Measurements from ENCODE around the gene KIF25.

Gene KIF25

GRCh38 chr6:168090064-168090690, 92.7 kb downstream of the KIF25 start:
- H3K4me3 ChIP-seq (ENCODE audit: low read depth in 1 of 5, low read length in 5 of 5): no peak overlapping the region

GRCh38 chr6:168090706-168091105, 93.2 kb downstream of the KIF25 start:
- Histone ChIP-seq H3K27me3 (ENCODE audit: control insufficient read depth in 5 of 5, insufficient read depth in 4 of 5, low read length in 5 of 5) (peaks cover 0 to 4% (median 0%) of the 10 kb centered on the region in 5 donors), H3K9ac (ENCODE audit: low read length in 5 of 5) (no peak overlapping the region), H3K4me1 (ENCODE audit: control insufficient read depth in 5 of 5, insufficient read depth in 5 of 5, low read length in 5 of 5) (peaks cover 0 to 12% (median 8%) of the 10 kb centered on the region in 5 donors)

More at GRCh38 chr6:168090064-168090690, 92.7 kb downstream of the KIF25 start:
- Histone ChIP-seq H3K27ac (ENCODE audit: low read depth, low read length) (no peak overlapping the region), H3K9me3 (ENCODE audit: control insufficient read depth in 5 of 5, low read length in 5 of 5) (peaks cover 0 to 8% (median 3%) of the 10 kb centered on the region in 5 donors), H3K36me3 (ENCODE audit: control insufficient read depth in 5 of 5, insufficient read depth in 5 of 5, low read length in 5 of 5) (no peaks in the 10 kb centered on the region), H3K9ac (ENCODE audit: low read length in 5 of 5) (no peak overlapping the region), H3K27me3 (ENCODE audit: control insufficient read depth in 5 of 5, insufficient read depth in 4 of 5, low read length in 5 of 5) (peaks cover 0 to 4% (median 0%) of the 10 kb centered on the region in 5 donors), H3K4me1 (ENCODE audit: control insufficient read depth in 5 of 5, insufficient read depth in 5 of 5, low read length in 5 of 5) (peaks cover 0 to 12% (median 8%) of the 10 kb centered on the region in 5 donors)

GRCh38 chr6:168091381-168092264, 94.2 kb downstream of the KIF25 start:
- Histone ChIP-seq H3K9me3 (ENCODE audit: control insufficient read depth in 5 of 5, low read length in 5 of 5) (peaks cover 0 to 8% (median 3%) of the 10 kb centered on the region in 5 donors), H3K4me1 (ENCODE audit: control insufficient read depth in 5 of 5, insufficient read depth in 5 of 5, low read length in 5 of 5) (peaks cover 0 to 12% (median 8%) of the 10 kb centered on the region in 5 donors), H3K27ac (ENCODE audit: low read depth, low read length) (no peak overlapping the region), H3K27me3 (ENCODE audit: control insufficient read depth in 5 of 5, insufficient read depth in 4 of 5, low read length in 5 of 5) (peaks cover 0 to 4% (median 0%) of the 10 kb centered on the region in 5 donors), H3K9ac (ENCODE audit: low read length in 5 of 5) (no peak overlapping the region), H3K4me3 (ENCODE audit: low read depth in 1 of 5, low read length in 5 of 5) (no peak overlapping the region), H3K36me3 (ENCODE audit: control insufficient read depth in 5 of 5, insufficient read depth in 5 of 5, low read length in 5 of 5) (no peaks in the 10 kb centered on the region)

More at GRCh38 chr6:168090706-168091105, 93.2 kb downstream of the KIF25 start:
- no peak overlapping the region for H3K4me3 ChIP-seq (ENCODE audit: low read depth in 1 of 5, low read length in 5 of 5)
- H3K36me3 ChIP-seq (ENCODE audit: control insufficient read depth in 5 of 5, insufficient read depth in 5 of 5, low read length in 5 of 5): no peaks in the 10 kb centered on the region
- H3K9me3 ChIP-seq (ENCODE audit: control insufficient read depth in 5 of 5, low read length in 5 of 5): peaks cover 0 to 8% (median 3%) of the 10 kb centered on the region in 5 donors
- no peak overlapping the region for H3K27ac ChIP-seq (ENCODE audit: low read depth, low read length)

- no peaks in the 10 kb centered on the region for H3K36me3 ChIP-seq (ENCODE audit: control insufficient read depth in 5 of 5, insufficient read depth in 5 of 5, low read length in 5 of 5)
- H3K9ac ChIP-seq (ENCODE audit: low read length in 5 of 5): no peak overlapping the region
- peaks cover 0 to 7% (median 4%) of the 10 kb centered on the region in 5 donors for H3K27me3 ChIP-seq (ENCODE audit: control insufficient read depth in 5 of 5, insufficient read depth in 4 of 5, low read length in 5 of 5)
- no peak overlapping the region for H3K4me3 ChIP-seq (ENCODE audit: low read depth in 1 of 5, low read length in 5 of 5)
- H3K9me3 ChIP-seq (ENCODE audit: control insufficient read depth in 5 of 5, low read length in 5 of 5): peaks cover 0 to 8% (median 3%) of the 10 kb centered on the region in 5 donors
- peaks cover 0 to 12% (median 8%) of the 10 kb centered on the region in 5 donors for H3K4me1 ChIP-seq (ENCODE audit: control insufficient read depth in 5 of 5, insufficient read depth in 5 of 5, low read length in 5 of 5)
- H3K27ac ChIP-seq (ENCODE audit: low read depth, low read length): no peak overlapping the region
These were observed 95.1 kb downstream of the KIF25 start for GRCh38 chr6:168092541-168092940.

- Histone ChIP-seq H3K27me3 (ENCODE audit: control insufficient read depth in 5 of 5, insufficient read depth in 4 of 5, low read length in 5 of 5) (peaks cover 0 to 7% (median 4%) of the 10 kb centered on the region in 5 donors), H3K9me3 (ENCODE audit: control insufficient read depth in 5 of 5, low read length in 5 of 5) (peaks cover 0 to 8% (median 3%) of the 10 kb centered on the region in 5 donors), H3K36me3 (ENCODE audit: control insufficient read depth in 5 of 5, insufficient read depth in 5 of 5, low read length in 5 of 5) (no peaks in the 10 kb centered on the region), H3K4me1 (ENCODE audit: control insufficient read depth in 5 of 5, insufficient read depth in 5 of 5, low read length in 5 of 5) (peaks cover 0 to 7% (median 5%) of the 10 kb centered on the region in 5 donors), H3K4me3 (ENCODE audit: low read depth in 1 of 5, low read length in 5 of 5) (no peak overlapping the region), H3K9ac (ENCODE audit: low read length in 5 of 5) (no peak overlapping the region), H3K27ac (ENCODE audit: low read depth, low read length) (no peak overlapping the region)
These were observed 95.6 kb downstream of the KIF25 start for GRCh38 chr6:168093071-168093505.

GRCh38 chr6:168093634-168094033, 96.2 kb downstream of the KIF25 start:
- no peak overlapping the region for H3K4me3 ChIP-seq (ENCODE audit: low read depth in 1 of 5, low read length in 5 of 5)
- H3K4me1 ChIP-seq (ENCODE audit: control insufficient read depth in 5 of 5, insufficient read depth in 5 of 5, low read length in 5 of 5): peaks cover 0 to 1% (median 0%) of the 10 kb centered on the region in 5 donors
- no peaks in the 10 kb centered on the region for H3K36me3 ChIP-seq (ENCODE audit: control insufficient read depth in 5 of 5, insufficient read depth in 5 of 5, low read length in 5 of 5)
- H3K9me3 ChIP-seq (ENCODE audit: control insufficient read depth in 5 of 5, low read length in 5 of 5): peaks cover 0 to 8% (median 3%) of the 10 kb centered on the region in 5 donors
- H3K9ac ChIP-seq (ENCODE audit: low read length in 5 of 5): no peak overlapping the region
- no peak overlapping the region for H3K27ac ChIP-seq (ENCODE audit: low read depth, low read length)
- H3K27me3 ChIP-seq (ENCODE audit: control insufficient read depth in 5 of 5, insufficient read depth in 4 of 5, low read length in 5 of 5): peaks cover 0 to 8% (median 7%) of the 10 kb centered on the region in 5 donors
